ENCODE data around the gene STK24.
"Not testable (repeated sequence)": the region's sequence is repeated elsewhere in the genome, so short reads cannot be mapped to it uniquely, and the experiment has no call there.

The STK24 gene

DNA sequence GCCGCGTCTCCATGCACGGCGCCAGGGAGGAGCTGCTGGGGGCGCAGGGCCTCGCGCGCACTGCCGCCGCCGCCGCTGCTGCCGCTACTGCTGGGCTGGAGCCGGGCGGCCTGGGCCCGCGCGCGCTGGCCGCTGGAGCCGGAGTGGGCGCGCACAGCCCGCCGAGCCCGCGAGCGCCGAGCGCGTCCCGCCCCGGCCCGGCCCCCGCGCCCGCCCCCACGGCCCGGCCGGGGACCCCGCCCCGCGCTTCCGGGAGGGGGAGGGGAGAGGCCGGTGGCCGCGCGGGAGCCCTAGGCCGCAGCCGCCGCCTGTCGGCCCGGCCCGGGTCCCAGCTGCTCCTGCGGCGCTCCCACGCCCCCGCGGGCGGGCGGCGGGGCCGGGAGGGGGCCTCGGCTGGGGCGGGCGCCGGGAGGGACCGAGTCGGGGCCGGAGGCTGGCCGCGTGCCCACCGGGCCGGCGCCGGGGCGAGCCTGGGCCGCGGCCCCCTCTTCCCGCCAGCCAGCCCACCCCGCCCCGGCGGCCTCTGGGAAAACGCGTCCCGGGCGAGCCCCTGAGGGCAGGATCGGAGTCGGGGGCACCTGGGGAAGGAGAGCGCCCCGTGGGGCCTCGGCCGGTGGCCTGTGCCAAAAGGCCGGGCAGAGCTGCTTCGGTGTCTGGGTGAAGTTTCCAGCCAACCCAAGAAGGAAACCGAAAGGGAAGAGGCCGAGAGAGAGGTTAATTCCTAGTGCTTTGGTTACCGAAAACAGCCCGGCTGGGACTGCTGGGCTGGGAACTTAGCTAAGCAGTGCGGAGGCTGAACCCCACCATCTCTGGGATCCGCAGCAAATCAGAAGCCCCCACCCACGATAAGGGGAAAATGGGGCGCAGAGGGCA lies at the start of gene STK24:
Gene STK24, minus strand, starts transcription at position 145 of the 873 bp plus-strand sequence. CDS start 321 bp downstream, outside the sequence.
- TF ChIP-seq, protein P1, sequence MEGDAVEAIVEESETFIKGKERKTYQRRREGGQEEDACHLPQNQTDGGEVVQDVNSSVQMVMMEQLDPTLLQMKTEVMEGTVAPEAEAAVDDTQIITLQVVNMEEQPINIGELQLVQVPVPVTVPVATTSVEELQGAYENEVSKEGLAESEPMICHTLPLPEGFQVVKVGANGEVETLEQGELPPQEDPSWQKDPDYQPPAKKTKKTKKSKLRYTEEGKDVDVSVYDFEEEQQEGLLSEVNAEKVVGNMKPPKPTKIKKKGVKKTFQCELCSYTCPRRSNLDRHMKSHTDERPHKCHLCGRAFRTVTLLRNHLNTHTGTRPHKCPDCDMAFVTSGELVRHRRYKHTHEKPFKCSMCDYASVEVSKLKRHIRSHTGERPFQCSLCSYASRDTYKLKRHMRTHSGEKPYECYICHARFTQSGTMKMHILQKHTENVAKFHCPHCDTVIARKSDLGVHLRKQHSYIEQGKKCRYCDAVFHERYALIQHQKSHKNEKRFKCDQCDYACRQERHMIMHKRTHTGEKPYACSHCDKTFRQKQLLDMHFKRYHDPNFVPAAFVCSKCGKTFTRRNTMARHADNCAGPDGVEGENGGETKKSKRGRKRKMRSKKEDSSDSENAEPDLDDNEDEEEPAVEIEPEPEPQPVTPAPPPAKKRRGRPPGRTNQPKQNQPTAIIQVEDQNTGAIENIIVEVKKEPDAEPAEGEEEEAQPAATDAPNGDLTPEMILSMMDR (IDR thresholded peaks at IDR 0.05; ENCODE audit: low read depth, low read length, missing control alignments): no peak
- peak within 1 kb of the TSS; percentile 78 for H3K4me3 ChIP-seq (ENCODE audit: low read depth, low read length)
- DNase-seq (ENCODE audit: low read depth): no peak

- no peak overlapping the region for H3K4me3 ChIP-seq (ENCODE audit: low read depth, low read length)
- TF ChIP-seq, protein P1 (IDR thresholded peaks at IDR 0.05; ENCODE audit: low read depth, low read length, missing control alignments): no peak
- no peak for DNase-seq (ENCODE audit: low read depth)
Observed at GRCh38 chr13:98626298-98626935, 49.5 kb upstream of the STK24 start.

DNA sequence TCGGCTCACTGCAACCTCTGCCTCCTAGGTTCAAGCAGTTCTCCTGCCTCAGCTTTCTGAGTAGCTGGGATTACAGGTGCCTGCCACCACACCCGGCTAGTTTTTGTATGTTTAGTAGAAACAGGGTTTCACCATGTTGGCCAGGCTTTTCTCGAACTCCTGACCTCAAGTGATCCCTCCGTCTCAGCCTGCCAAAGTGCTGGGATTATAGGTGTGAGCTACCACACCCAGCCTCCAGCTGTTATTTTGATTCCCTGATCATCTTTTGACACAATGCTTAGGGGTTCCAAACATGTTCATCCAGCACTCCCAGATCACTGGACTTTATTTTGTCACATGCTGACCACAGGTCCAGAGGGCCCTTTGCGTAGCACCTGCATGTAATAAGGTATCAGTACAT lies 47.7 kb upstream of the STK24 start:
- DNase-seq (ENCODE audit: low read depth): not testable (repeated sequence)

DNA sequence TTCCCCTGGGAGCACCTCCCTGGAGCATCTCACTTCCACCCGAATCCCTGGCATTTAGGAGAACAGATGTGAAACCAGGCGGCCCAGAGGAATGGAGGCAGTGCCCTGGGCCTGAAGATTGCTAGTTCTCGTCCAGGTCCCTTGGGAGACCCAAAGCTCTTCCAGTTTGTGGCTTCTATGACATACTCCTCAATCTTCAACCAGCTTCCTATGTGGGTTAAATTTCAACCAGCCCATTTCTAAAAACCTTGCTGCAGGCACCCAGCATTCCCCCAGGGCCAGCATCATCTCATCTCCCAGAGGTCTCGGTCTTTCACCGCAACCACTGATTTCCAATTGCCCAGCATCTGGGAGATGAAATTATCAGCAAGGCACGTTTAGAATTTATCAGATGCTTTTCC lies 46.0 kb upstream of the STK24 start:
- TF ChIP-seq, protein P1 (IDR thresholded peaks at IDR 0.05; ENCODE audit: low read depth, low read length, missing control alignments): no peak
- H3K4me3 ChIP-seq (ENCODE audit: low read depth, low read length): no peak overlapping the region
- no peak for DNase-seq (ENCODE audit: low read depth)

More for the DNA sequence above, 47.7 kb upstream of the STK24 start:
- not testable (repeated sequence) for H3K4me3 ChIP-seq (ENCODE audit: low read depth, low read length)

- H3K4me3 ChIP-seq (ENCODE audit: low read depth, low read length): no peak overlapping the region
- TF ChIP-seq, protein P1 (IDR thresholded peaks at IDR 0.05; ENCODE audit: low read depth, low read length, missing control alignments): no peak
- no peak for DNase-seq (ENCODE audit: low read depth)
Observed at GRCh38 chr13:98619556-98619955, 42.6 kb upstream of the STK24 start.

GRCh38 chr13:98615595-98615994 lies 38.7 kb upstream of the STK24 start:
- DNase-seq (ENCODE audit: low read depth); H3K4me3 ChIP-seq (ENCODE audit: low read depth, low read length): not testable (repeated sequence)

GRCh38 chr13:98613591-98613990 lies 36.7 kb upstream of the STK24 start:
- no peak for DNase-seq (ENCODE audit: low read depth)
- TF ChIP-seq, protein P1 (IDR thresholded peaks at IDR 0.05; ENCODE audit: low read depth, low read length, missing control alignments): no peak
- H3K4me3 ChIP-seq (ENCODE audit: low read depth, low read length): no peak overlapping the region

DNA sequence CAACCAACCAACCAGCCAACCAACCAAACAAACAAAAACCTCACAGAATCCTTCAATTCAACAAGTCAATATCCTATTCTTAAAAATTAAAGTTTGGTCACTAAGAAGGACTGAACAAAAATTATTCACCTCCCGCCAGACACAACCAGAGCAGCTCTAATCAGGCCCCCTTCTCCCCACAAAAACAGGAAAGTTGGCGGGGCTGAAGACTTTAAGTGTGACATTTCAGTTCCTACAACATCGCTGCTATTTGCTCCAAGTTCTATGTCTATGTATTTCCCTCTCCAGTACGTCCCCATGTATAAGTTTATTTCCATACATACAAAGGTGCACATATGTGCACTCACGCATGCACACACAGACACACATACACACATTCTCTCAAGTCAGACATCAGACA lies 32.8 kb upstream of the STK24 start:
- TF ChIP-seq, protein P1 (IDR thresholded peaks at IDR 0.05; ENCODE audit: low read depth, low read length, missing control alignments): no peak
- no peak for DNase-seq (ENCODE audit: low read depth)
- H3K4me3 ChIP-seq (ENCODE audit: low read depth, low read length): no peak overlapping the region
